GM18508 (cell line): ENCODE data around the gene FARSB.
"Not testable (repeated sequence)": the region's sequence is repeated elsewhere in the genome, so short reads cannot be mapped to it uniquely, and the experiment has no call there.

Experiments
- ATAC-seq: cut with Tn5 transposase; IDR thresholded peaks from one replicate; pipeline ENCODE4 v1.9.1; 2021; ENCODE audit warnings: moderate number of reproducible peaks; ENCODE audit not compliant: insufficient read depth, unreplicated experiment

Gene FARSB

GRCh38 chr2:222609381-222609780, 46.5 kb downstream of the FARSB start:
- ATAC-seq: no peak

DNA sequence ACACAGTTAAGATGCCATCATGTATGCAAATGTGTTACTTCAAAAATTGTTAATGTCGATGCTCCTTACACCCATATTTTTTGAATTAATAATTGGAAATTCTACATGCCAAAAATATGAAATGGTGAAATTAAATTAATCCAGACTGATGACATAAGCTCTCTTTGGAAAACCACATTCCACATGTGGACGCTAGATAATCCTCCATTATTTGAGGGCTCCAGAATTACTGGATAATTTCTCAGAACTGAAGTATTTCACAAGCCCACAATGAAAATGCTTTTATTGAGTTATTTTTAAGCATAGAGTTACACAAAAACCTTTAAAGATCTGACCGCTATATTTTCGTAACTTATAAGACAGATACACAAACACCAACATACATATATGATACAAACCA, 47.8 kb downstream of the FARSB start:
- no peak for ATAC-seq

- no peak for ATAC-seq
Measured at GRCh38 chr2:222606306-222606705, 49.6 kb downstream of the FARSB start.

DNA sequence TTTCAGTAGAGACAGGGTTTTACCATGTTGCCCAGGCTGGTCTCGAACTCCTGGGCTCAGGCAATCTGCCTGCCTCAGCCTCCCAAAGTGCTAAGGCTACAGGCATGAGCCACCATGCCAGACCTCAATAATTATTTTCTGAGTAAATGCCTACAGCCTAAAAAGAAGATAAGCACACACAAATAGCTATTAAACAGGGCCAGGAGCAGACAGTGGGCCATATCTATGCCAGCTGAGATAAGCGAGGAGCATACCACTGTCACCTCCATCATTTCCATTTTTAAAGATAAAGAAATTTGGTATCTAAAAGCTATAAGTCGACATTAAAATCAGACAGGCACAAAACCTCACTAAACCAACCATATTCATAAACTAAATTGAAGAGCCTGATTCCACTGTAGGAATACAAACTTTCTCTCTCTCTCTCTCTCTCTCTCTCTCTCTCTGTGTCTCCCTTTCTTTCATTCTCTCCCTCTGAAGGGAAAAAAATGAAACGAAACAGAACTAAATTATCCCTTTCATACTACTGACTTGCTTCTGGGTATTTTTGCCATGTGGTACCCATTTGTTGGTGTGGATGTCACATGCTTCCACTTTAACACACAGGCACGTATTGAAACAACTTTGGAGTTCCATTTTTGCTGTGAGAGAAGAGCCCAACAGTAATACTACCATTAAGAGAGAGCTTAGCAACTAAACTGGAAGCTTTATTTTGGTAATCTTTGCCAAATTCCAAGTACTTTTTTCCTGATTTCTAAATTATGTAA, 51.0 kb downstream of the FARSB start:
- ATAC-seq: no peak

DNA sequence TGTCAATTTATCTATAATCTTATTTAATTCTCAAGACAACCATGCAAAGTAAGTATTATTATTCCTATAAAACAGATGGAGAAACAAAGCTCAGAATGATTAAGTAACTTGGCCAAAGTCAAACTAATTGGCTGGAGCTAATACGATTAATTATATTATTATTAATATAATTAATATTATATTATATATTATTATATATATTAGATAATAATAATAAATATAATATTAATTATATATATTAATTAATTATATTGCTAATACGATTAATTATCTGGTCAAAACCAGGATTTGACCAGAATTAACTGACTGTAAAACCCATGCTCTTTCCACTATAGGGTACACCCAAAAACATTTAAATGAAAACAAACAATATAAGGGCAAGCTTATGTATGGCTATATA, 52.4 kb downstream of the FARSB start:
- ATAC-seq: no peak

DNA sequence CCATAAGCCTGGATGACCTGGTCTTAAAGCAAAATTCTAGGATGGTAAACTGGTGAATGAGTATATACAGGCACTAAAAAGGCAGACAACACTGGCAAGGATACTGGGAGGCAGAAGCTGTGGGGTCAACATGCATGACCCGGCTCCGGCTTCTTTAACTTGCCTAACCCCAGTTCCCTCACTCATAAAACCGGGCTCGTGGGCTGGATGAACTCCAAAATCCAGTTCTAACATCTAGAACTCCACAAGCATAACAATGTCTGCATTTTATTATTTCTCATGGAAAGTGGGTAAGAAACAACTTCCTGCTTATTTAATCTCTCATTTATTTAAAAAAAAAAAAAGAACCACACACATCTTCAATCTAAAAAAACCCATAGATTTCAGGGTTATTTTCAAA, 57.3 kb downstream of the FARSB start:
- ATAC-seq: no peak

DNA sequence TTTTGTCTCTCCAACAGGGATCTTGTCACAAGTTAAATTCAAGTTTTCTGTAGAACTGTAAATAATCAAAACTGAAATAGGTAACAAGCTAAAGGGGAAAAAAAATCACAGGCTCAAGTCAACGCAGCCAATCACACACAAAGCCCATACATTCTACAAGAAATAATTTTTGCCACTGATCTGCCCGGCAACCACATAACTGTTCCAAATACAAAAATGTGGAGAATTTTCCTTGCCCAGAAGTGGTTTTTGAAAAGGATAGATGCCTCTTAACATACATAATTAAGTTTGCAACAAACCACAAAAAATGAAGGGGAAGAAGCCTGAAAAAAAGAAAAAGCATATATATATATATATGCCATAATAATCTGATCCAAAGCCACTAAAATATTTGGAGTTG, 60.3 kb downstream of the FARSB start:
- no peak for ATAC-seq

- no peak for ATAC-seq
Measured at GRCh38 chr2:222594679-222595078, 61.2 kb downstream of the FARSB start.

DNA sequence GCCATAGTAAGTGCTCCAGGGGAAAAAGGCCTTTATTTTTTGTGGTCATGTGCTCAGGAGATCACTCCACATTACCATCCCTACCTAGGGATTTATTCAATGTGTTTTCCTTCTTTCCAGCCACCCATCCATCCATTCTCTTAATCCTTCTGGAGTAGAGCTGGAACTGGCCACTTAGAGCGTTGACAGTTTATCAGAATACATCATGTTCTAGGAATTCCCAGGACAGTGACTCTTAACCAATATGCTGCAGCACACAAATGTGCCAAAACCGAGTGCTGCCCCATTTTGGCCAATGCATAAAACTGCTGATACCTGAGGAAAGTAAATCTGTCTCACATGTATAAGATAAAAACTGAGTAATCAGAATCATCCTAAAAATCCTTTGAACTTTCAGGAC, 63.7 kb downstream of the FARSB start:
- no peak for ATAC-seq

DNA sequence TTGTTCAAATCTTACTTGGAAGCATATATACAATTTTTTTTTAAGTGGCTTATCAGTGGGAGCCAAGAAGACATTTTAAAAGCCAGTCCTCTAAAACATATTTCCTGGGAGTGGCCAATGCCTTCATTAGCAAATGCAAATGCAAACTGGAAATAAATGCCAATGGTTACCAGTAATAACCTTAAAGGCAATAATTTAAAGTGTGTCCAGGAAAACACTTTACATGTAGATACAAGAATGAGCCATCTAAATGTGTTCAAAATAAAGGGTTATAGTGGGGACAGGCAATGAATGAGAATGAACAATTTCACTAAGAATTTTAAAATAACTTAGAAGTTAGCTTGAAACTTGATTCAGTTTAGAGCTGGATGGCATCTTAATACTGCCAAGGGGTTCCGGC, 64.2 kb downstream of the FARSB start:
- no peak for ATAC-seq

GRCh38 chr2:222584589-222584988, 71.3 kb downstream of the FARSB start:
- ATAC-seq: not testable (repeated sequence)

- ATAC-seq: no peak
Measured at GRCh38 chr2:222582928-222583327, 73.0 kb downstream of the FARSB start.

- ATAC-seq: no peak
Measured at GRCh38 chr2:222577341-222577740, 78.6 kb downstream of the FARSB start.

DNA sequence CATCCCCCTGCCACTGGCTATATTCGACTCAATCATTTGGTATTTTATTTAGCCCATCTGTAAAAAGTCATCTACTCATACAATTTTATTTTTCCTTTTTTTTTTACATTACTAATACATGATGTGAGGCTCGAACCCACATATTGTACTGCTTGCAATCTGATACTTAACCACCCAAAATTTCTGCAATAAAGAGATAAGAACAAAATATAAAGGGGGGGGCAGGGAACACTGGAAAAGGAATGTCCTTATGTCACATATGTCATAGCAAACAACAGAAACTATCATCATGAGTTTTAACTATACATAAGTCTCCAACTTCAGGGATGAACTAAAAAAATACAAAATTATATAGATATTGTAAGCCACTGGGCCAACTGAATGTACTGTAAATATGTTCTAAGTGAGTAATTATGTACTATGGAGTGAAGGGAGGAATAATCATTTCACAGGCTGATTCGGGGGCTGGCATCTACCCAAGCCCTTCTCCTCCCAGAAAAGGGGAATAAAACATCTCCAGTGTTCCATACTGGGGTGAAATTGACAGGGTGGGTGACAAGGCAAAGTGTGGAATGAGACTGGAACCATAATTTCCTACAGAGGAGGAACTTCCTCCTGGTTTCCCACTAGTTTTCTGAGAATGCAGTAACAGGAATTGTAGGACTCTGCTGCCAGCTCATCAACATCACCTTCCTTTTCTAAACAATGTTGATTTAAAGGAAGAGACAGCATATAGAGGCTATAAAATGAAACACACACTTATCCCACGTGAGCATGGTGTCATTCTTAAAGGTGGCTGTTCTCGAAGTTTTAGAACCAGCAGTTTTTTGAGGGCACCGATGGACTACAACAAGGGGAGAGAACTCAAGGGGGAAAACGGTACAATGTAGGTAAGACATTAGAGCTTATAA, 79.5 kb downstream of the FARSB start:
- ATAC-seq: no peak

GRCh38 chr2:222575618-222576017, 80.3 kb downstream of the FARSB start:
- no peak for ATAC-seq

- no peak for ATAC-seq
Measured at GRCh38 chr2:222572751-222573174, 83.1 kb downstream of the FARSB start.

DNA sequence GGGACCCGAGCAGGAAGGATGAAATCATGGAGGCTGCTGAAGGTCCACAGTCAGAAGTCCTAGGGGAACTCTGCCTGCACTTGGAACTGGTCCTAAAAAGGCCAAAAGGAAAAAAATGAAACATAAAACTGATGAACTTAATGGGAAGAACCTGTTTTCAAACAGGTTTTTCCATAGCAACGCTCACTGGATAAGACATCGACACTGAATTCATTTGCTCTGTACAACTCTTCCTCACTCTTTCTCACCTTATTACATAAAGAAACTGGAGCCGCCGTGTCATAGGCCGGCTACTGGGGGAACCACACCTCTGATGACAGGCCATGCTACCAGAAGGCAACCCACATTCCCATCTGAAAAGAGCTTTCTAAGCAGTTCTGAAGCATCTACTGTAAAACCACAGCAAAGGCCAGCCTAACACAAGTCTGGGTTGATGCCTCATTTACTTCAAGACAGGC, 83.6 kb downstream of the FARSB start:
- ATAC-seq: no peak

GRCh38 chr2:222569826-222570225, 86.1 kb downstream of the FARSB start:
- no peak for ATAC-seq

DNA sequence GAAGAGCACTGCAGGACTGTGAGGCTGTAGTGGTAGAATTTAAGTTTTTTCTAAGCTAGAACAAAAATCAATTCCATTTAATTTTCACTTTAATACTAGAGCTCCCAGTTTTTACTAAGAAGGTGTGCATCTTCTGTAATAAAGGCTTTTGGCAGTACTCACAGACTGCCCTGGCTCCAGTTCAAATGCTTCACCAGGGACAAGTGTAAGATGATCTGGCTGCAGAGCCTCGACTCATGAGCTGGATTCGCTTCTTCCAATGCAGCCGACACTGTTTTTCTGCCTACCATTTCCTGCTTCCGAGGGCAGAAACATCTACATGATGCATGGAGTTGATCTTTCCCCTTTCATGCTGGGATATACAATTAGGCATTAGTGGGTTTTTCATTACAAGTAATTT, 87.0 kb downstream of the FARSB start:
- no peak for ATAC-seq

- no peak for ATAC-seq
Measured at GRCh38 chr2:222566229-222566628, 89.7 kb downstream of the FARSB start.

DNA sequence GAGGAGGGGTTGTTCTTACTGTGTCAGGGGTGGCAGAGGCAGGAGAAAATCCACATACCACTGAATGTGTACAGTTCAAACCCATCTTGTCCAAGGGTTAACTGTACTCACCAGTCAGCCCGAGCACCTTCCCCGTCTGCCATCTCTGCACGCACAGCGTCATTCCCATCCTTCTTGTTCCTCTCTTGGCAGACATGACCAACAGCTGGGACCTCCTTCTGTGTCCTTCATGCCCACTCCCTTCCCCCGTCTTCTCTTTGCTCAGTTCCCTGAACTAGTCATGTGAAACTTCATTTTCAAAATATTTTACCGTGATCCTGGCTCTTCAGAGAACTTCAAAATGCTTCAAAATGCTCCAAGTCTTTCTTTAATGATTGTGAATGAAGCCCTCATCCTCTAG, 92.0 kb downstream of the FARSB start:
- ATAC-seq: no peak
